AG20443 (cell line): ENCODE data around the gene TECTA.
"Not testable (repeated sequence)": the region's sequence is repeated elsewhere in the genome, so short reads cannot be mapped to it uniquely, and the experiment has no call there.

Source experiments
- DNase-seq: peaks from one replicate; pipeline ENCODE4 v3.0.0; 2012; ENCODE audit warnings: low spot score, mixed read lengths

The TECTA gene

GRCh38 chr11:121090145-121090721 is 10.8 kb upstream of the TECTA start:
- no peak for DNase-seq

DNA sequence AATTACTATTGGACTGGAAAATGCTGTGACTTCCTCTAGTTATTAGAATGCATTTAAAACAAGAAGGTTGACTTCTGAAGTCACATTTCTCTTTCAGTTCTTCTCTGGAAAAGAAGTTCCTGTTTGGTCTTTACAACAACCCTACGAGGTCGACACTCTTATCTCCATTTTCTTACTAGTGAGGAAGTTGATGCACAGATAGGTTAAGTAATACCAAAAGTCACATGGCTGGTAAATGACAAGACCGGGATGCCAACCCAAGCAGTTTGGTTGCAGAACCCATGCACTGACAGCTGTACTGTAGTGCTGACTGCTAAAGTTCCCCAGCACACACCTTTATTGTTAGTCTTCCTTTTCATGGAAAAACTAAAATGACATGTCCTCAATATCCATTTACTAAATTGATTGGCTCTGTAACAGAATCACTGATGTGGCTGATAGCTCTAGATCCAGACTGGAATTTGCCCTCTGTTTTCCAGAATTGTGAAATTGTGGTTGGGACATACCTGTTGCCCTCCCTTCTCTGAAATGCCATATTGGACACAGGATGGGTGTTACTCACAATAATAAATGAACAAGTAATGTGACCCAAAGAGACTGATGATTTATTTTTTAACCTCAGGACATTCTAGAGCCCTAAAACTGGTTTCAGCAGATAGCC is 9.4 kb upstream of the TECTA start:
- no peak for DNase-seq

GRCh38 chr11:121095561-121095960 is 5.5 kb upstream of the TECTA start:
- no peak for DNase-seq

DNA sequence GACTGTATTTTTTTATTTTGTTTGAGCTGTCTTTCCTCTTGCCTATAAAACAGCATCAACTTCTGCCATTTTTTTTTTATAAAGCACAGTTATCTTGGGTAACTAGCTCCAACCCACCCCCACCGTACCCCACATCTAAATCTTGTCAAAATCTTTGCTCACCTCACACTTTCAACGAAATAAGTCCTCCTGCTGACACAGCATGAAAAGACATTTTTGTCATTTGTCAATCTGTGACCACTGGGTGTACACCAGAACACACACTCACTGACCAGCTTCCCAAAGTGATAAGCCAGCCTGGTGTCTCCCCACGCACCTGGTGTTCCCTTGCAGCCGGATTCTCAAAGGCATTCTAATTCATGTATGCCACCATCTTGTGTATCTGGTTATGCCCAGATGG is 1.7 kb upstream of the TECTA start:
- DNase-seq, result no peak

- DNase-seq, result no peak
These were observed 1.2 kb upstream of the TECTA start for GRCh38 chr11:121099885-121100284.

GRCh38 chr11:121104312-121104762 is 3.3 kb downstream of the TECTA start:
- no peak for DNase-seq

DNA sequence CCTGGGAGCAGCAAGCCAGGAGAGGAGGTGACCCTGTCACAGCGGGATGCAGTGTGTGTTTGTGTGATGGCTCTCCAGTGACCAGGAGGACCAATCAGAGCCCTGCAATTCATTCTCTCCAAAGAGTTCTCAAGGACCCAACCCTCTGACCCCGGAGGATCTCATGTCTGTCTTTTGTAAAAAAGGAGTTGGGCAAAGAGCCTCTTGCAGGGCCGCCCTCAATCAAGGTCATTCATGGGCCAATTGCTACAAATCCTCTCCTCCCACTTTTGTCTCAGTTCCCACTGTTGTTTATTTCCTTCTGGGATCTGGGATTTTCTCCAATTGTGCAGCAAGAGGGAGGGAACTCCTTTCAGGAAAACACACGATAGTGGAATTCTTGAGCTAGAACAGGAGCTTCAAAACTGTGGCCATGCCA is 4.0 kb downstream of the TECTA start:
- peak; percentile 19 for DNase-seq

DNA sequence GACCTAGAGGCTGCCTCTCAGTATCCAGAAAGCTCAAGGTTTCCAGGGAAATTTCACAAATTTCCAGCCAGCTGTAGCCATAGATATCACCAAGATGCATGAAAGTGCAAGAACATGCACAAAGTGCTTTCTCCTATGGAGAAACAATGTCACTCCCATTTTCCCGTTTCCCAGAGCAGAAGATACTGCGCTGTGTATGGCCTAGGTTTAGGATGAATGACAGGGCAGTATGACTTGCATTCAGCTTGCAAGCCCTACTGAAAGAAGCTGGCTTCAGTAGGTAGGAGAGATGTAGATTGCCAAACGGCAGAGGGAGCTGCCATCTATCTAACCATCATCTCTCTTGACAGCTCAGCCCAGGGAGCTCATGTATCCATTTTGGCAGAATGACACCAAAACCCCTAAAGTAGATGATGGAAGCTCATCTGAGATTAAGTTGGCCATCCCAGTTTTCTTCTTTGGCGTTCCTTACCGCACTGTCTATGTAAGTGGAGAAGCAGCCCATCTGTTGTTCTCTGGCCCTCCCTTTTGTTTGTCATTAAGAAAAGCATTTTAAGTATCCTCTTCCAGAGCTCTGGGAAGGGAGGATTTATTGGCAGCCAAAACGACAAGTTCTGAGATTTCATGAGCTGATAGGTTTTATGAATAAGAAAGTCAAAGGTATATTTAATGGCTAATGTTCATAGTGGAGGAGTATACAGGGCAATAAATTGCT is 4.6 kb downstream of the TECTA start:
- no peak for DNase-seq

DNA sequence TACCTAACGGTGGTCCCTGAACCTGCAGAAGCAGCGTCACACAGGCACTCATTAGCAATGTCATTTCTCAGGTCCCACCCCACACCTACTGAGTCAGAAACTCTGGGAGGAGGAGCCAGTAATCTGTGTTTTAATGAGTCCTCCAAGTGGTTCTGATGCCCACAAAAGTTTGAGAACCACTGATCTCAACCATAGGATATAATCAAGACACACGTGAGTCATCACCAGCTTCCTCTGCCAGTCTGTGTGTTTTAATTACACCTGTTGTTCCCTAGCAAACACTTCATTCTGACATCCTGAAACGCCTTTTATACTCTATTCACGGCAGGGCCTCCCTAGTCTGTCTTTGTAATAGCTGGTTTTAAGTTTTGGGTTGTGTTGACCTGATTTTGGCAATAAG is 5.8 kb downstream of the TECTA start:
- no peak for DNase-seq

GRCh38 chr11:121108413-121108812 is 7.4 kb downstream of the TECTA start:
- no peak for DNase-seq

DNA sequence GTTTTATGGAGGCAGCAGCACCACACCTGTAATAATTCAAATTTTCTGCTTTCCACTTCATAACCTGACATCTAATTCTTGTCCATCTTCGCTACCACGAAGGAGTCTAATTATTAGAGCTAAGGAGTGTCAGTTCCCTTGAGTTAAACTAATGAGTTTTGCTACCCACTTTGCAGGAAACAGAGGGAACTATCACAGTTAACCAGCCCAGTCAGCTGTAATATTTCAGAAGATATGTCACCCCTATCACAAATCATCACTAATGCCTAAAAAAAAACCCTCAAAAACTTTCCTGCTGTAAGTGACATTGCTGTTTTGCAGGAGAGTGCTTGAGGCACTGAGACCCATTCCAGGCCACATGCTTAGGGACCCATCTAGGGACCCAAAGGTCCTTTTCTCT is 8.4 kb downstream of the TECTA start:
- DNase-seq, result no peak

GRCh38 chr11:121109916-121110586 is 9.0 kb downstream of the TECTA start:
- DNase-seq, result no peak

DNA sequence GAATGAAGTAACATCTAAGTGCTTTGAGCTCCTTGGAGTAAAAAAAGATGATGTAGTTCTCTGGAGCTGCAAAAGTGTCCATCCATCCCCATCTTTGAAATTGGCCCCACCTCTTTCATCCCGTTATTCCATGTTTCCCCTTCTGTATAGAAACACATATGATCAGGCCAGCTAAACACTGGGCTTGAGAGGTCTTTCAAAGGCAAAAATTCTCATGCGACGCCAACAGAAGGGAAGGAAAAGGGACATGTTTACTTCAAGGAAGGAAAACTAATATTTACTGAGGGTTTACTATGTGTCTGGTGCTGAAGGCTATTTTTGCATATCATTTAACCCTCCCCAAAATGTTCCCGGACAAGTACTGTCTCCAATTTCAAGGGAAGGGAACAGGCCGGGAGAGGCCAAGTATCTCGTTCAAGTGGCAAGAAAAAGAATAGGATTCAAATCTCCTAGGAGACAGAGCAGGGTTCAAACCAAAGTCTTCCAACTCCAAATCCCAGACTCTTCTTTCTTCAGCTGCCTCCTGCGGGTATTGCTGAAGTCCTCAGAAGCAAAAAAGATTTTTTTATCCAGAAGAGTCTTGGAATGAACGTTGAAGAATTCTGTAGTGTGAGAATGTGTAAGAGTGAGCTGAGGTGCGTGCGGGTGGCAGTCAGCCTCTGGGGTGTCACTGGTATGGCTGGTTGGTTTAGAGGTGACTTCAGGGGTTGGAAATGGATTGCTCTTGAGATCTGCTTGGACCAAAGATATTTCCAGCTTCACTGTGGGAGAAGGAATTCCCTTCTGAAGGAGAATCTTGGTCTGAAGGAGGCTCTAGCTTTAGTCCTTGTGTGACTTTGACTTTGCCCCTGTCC is 10.1 kb downstream of the TECTA start:
- no peak for DNase-seq

GRCh38 chr11:121112498-121113455 is 11.7 kb downstream of the TECTA start:
- DNase-seq, result peak; percentile 85

DNA sequence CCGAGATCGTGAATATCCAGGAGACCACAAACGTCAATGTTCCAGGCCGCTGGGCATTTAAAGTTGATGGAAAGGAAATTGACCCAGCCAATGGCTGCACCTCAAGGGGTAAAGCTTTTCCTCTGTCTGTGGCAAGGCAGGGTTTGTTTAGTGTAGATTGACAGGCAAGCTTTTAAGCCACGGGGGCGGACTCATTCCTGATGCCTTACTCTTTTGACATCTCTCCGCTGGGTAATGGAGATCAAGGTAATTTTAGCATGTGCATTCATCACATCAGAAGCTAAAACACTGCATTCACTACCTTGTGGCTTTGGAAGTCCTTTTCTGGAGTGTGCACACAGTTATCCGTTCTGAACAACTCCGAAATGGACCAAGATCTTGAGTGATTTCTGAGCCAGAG is 12.6 kb downstream of the TECTA start:
- no peak for DNase-seq

GRCh38 chr11:121115024-121115423 is 14.0 kb downstream of the TECTA start:
- not testable (repeated sequence) for DNase-seq

- no peak for DNase-seq
These were observed 16.7 kb downstream of the TECTA start for GRCh38 chr11:121117788-121118187.

- no peak for DNase-seq
These were observed 18.4 kb downstream of the TECTA start for GRCh38 chr11:121119440-121119839.

GRCh38 chr11:121122328-121122727 is 21.3 kb downstream of the TECTA start:
- no peak for DNase-seq

- DNase-seq, result no peak
These were observed 22.5 kb downstream of the TECTA start for GRCh38 chr11:121123496-121124069.
